HG03159 (cell line): ENCODE measurements around the gene ADM2.
"Not testable (repeated sequence)": the region's sequence is repeated elsewhere in the genome, so short reads cannot be mapped to it uniquely, and the experiment has no call there.

ENCODE experiments used
- ATAC-seq: cut with Tn5 transposase; IDR thresholded peaks from one replicate; pipeline ENCODE4 v1.9.1; 2021; ENCODE audit warnings: mild to moderate bottlenecking, moderate library complexity; ENCODE audit not compliant: unreplicated experiment

ADM2 gene

GRCh38 chr22:50505276-50505775 is 24.0 kb downstream of the ADM2 start:
- no peak for ATAC-seq

GRCh38 chr22:50505776-50506610 is 24.6 kb downstream of the ADM2 start:
- no peak for ATAC-seq

GRCh38 chr22:50506611-50507420 is 25.5 kb downstream of the ADM2 start:
- ATAC-seq: peak; percentile 3

GRCh38 chr22:50507421-50507990 is 26.2 kb downstream of the ADM2 start, which contains the start of gene LMF2:
TSS of gene LMF2 (minus strand) at chr22:50507702. CDS start at chr22:50507675, 27 bp downstream.
- peak; percentile 48 for ATAC-seq

DNA sequence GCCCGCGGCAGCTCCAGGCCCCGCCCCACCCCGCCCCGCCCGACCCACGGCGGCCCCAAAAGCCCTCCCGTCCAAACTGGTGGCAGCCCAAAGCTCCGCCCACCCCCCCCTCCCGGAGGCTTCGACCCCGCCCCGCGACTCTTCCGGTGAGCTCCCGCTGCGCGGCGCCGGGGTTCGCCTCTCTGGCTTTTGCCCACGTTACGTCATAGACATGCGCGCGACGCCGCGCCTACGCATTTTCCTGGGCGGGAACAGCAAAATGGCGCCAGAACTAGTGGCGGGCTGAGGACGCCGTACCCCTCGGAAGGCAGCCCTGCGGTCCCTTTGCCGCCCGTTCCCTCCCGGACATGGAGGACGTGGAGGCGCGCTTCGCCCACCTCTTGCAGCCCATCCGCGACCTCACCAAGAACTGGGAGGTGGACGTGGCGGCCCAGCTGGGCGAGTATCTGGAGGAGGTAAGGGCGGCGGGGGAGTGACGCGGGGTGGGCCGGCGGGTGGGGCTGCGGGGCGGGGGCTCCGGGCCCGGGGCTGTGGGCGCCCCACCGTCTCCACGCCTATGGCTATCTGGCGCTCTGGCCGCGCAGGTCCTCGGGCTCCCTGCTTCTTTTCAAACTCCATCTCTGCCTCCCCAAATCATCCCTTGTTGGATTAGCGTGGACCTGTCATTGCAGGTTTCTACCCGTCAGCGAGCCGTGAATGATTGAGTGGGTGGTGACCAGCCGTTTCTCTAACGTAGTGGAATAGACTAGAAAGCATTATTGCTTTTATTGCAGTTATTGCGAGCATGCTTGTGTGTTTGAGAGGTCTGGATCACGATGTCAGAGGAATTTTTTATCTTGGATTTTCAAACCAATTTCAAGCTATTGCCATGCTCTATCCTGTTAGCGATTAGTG is 26.9 kb downstream of the ADM2 start, which contains the start of gene NCAPH2:
NCAPH2 (plus strand) TSS at position 234 of the 894 bp plus-strand sequence; CDS start at position 348, 114 bp downstream.
- ATAC-seq: peak; percentile 75

DNA sequence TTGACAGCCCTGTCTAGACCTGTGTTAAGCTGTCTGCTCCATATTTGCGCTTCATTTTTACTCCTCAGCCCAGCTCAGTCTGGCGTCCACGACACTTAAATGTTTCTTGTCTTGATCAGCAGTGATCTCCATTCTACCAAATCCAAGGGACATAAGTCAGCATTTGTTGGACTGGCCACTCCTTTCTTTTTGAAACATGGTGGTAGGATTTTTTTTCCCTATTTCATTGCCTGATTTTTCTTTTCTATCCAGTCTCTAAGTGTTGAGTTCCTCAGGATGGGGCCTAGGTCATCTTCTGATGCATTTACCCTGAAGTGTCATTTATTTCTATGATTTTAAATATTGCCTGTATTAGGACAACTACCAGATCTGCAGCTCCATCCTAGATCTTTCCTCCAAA is 27.6 kb downstream of the ADM2 start:
- ATAC-seq: no peak

- no peak for ATAC-seq
Observed at GRCh38 chr22:50513175-50513574, 31.8 kb downstream of the ADM2 start.

DNA sequence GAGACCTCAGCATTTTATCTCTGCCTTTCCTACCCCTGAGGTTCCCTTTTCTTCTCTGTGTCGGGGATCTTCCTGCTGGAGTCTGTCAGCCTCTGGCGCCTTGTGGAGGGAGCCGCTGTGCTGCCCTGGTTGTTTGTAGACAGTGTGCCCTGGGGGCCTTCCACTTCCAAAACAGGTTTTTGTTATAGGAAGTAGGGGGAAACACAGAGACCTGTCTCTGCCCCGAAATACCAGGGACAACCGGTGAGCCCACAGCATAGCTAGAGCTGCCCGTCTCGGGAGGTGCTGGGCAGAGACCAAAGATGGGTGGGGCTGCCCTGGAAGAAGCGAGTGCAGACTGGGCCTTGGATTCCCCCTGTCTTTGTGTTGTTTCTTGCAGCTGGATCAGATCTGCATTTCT is 34.7 kb downstream of the ADM2 start:
- no peak for ATAC-seq

DNA sequence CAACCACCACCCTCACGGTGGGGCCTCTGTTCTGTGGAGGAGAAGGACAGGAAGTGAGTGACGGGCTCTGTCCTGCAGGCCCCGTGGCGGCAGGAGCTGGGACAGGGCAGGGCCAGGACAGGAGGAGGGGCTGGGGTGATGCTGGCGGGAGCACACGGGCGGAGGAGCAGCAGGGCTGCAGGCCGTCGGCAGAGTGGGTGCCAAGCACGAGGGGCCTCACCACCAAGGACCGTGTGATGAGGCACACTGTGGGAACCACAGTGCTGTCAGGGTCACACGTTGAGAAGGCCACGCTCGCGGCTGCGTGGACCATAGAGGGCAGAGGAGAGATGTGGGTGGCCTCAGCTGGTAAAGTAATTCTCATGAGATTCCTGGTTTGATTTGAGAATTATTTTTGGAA is 35.5 kb downstream of the ADM2 start:
- ATAC-seq: no peak

DNA sequence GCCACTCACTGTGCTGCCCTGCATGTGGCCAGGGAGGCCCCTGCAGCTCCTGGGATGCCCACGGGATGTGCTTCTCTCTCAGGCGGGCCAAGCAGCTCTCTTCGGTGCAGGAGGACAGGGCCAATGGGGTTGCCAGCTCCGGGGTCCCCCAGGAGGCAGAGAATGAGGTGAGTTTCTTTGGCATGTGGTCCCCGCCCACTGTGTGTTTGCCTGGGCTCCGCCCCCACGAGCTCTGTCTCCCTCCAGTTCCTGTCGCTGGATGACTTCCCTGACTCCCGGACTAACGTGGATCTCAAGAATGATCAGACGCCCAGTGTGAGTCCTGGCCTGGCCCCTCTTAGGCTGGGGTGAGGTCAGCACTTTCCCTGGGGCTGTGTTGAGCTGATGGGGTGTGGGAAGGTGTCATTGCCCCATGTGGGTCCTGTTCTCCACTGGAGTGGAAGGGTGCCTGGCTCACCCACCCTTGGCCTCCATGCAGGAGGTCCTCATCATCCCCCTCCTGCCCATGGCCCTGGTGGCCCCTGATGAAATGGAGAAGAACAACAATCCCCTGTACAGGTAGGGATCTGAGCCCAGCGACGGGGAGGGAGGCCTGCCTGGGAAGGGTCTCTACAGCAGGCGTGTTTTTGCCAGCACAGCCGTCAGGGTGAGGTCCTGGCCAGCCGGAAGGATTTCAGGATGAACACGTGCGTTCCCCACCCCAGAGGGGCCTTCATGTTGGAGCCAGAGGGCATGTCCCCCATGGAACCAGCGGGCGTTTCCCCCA is 36.3 kb downstream of the ADM2 start:
- no peak for ATAC-seq

- ATAC-seq: no peak
Observed at GRCh38 chr22:50518606-50519005, 37.3 kb downstream of the ADM2 start.

- ATAC-seq: no peak
Observed at GRCh38 chr22:50519151-50519550, 37.8 kb downstream of the ADM2 start.

GRCh38 chr22:50520184-50520583 is 38.8 kb downstream of the ADM2 start:
- not testable (repeated sequence) for ATAC-seq

- ATAC-seq: no peak
Observed at GRCh38 chr22:50520826-50521453, 39.6 kb downstream of the ADM2 start.

DNA sequence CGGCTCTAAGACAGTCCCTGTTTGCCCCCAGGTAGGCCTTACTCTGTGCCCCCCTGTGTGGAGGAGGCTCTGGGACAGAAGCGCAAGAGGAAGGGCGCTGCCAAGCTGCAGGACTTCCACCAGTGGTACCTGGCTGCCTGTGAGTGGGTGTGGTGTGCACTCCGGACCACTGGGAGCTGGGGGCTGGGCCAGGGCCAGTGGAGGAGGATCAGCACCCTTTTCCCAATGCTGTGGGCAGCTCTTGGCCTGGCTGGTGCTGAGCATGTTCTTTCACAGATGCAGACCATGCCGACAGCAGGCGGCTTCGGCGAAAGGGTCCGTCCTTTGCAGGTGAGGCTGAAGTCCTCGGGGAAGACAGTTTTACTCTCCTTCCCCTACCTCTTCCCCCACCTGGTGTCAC is 40.4 kb downstream of the ADM2 start:
- ATAC-seq: no peak

- no peak for ATAC-seq
Observed at GRCh38 chr22:50522208-50522805, 41.0 kb downstream of the ADM2 start.

DNA sequence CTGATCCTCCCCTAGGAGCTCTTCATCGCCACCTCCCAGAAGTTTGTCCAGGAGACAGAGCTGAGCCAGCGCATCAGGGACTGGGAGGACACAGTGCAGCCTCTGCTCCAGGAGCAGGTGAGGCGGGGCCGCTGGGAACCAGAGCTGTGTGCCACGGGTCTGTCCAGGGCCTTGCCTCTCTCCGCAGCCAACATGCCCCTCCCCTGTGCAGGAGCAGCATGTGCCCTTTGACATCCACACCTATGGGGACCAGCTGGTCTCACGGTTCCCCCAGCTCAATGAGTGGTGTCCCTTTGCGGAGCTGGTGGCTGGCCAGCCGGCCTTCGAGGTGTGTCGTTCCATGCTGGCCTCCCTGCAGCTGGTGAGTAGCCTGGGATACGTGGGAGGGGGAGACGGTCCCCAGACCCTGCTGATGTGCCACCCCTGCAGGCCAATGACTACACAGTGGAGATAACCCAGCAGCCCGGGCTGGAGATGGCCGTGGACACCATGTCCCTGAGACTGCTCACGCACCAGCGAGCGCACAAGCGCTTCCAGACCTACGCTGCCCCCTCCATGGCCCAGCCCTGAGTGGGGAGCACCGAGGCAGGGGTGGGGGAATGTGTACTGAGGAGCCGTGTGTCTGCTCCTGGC is 41.6 kb downstream of the ADM2 start:
- ATAC-seq: no peak

GRCh38 chr22:50523458-50523805 is 42.1 kb downstream of the ADM2 start:
- ATAC-seq: no peak
